Thyroid gland (tissue), 4 donors: ENCODE data around the gene MRTFB. TPM values are rescaled to one million over a fixed set of nuclear protein-coding genes. Genes with fewer than 3 reads are reported as not detected.

Experiments
- DNase-seq, 2 donors: peaks; one replicate each; pipeline ENCODE4 v3.0.0-alpha.2; 2019
- H3K27ac ChIP-seq, 3 donors: fragments of 200-600 bp; sonication (generic); 1 replicate in 2 of 3; 2 replicates in 1 of 3; pipeline ENCODE4 v1.5.1; 2016 to 2019; ENCODE audit warnings: mild to moderate bottlenecking in 1 of 3, moderate library complexity in 1 of 3
- H3K27me3 ChIP-seq: fragments of 200-600 bp; sonication (generic); one replicate; pipeline ENCODE4 v1.5.1; 2019
- H3K36me3 ChIP-seq, 2 donors: fragments of 200-600 bp; sonication (generic); one replicate each; pipeline ENCODE4 v1.5.1; 2016 to 2019
- H3K4me1 ChIP-seq, 2 donors: fragments of 200-600 bp; sonication (generic); one replicate each; pipeline ENCODE4 v1.5.1; 2017 to 2019
- H3K4me3 ChIP-seq, 3 donors: fragments of 200-600 bp; sonication (generic); replicated peaks in 1 of 3; 1 replicate in 2 of 3; 2 replicates in 1 of 3; pipeline ENCODE4 v1.5.1; 2016; ENCODE audit warnings: mild to moderate bottlenecking in 1 of 3
- H3K9me3 ChIP-seq: fragments of 200-600 bp; sonication (generic); one replicate; pipeline ENCODE4 v1.5.1; 2017
- POLR2A ChIP-seq, 2 donors: fragments of 450-650 bp; IDR thresholded peaks; one replicate each; pipeline ENCODE4 v1.6.1; 2017; ENCODE audit warnings: antibody characterized with exemption in 2 of 2, mild to moderate bottlenecking in 2 of 2, moderate library complexity in 1 of 2
- WGBS, 2 donors: methylation state at CpG; one replicate each; pipeline ENCODE4 v1.1.5; 2017; 5-methylcytosine and 5-hydroxymethylcytosine counted together
- intact Hi-C: fragments of 100-400 bp; cut with DNase I; formaldehyde crosslinking; loops from one replicate; pipeline ENCODE4 v1.15.1; 2023
- total RNA-seq, 4 donors: library from RNA; depleted of rRNA; stranded (reverse); fragments of >200 nt; gene quantifications; one replicate each; pipeline ENCODE4 v1.2.3, GENCODE V29; 2016
- TF ChIP-seq, protein P1 (sequence below), 6 experiments: fragments of 200-600 bp in 3 of 6; fragments of 450-650 bp in 3 of 6; sonication (generic) in 3 of 6; IDR thresholded peaks; one replicate each; pipeline ENCODE4 v1.5.1; 2016 to 2019; ENCODE audit warnings: antibody characterized with exemption in 6 of 6, mild to moderate bottlenecking in 2 of 6, inconsistent platforms in 1 of 6, moderate library complexity in 1 of 6

Gene MRTFB
- total RNA-seq, 4 donors from 2014 or later, result 51.2 to 131 (median 74.0) TPM

- DNase-seq, result peak in 1 of 2 donors; percentile 67
- 1% methylated on average over 17 to 23 of the region's 23 CpGs for WGBS, 2 donors
- Histone ChIP-seq H3K36me3 (no peaks in the 10 kb centered on the region), H3K4me3 (peak overlapping the region; percentile 42 to 69 (median 56)), H3K9me3 (no peaks in the 10 kb centered on the region), H3K27me3 (no peaks in the 10 kb centered on the region), H3K4me1 (no peaks in the 10 kb centered on the region), H3K27ac (peak overlapping the region; percentile 5 to 80 (median 73))
- intact Hi-C loops, result loop anchor here (5.0 kb wide), 1 partner anchor 363 kb away; the partner anchor contains the start of gene ERCC4
- TF ChIP-seq, protein P1, sequence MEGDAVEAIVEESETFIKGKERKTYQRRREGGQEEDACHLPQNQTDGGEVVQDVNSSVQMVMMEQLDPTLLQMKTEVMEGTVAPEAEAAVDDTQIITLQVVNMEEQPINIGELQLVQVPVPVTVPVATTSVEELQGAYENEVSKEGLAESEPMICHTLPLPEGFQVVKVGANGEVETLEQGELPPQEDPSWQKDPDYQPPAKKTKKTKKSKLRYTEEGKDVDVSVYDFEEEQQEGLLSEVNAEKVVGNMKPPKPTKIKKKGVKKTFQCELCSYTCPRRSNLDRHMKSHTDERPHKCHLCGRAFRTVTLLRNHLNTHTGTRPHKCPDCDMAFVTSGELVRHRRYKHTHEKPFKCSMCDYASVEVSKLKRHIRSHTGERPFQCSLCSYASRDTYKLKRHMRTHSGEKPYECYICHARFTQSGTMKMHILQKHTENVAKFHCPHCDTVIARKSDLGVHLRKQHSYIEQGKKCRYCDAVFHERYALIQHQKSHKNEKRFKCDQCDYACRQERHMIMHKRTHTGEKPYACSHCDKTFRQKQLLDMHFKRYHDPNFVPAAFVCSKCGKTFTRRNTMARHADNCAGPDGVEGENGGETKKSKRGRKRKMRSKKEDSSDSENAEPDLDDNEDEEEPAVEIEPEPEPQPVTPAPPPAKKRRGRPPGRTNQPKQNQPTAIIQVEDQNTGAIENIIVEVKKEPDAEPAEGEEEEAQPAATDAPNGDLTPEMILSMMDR (IDR thresholded peaks at IDR 0.05), result peak in 3 of 6 experiments; percentile 16 to 29 (median 26)
- TF ChIP-seq POLR2A (IDR thresholded peaks at IDR 0.05), result no peak
Observed at GRCh38 chr16:14284930-14285512, 213.9 kb downstream of the MRTFB start.

GRCh38 chr16:14285513-14286367, 214.6 kb downstream of the MRTFB start:
- Histone ChIP-seq H3K27ac (peak overlapping the region; percentile 5 to 80 (median 73)), H3K27me3 (no peaks in the 10 kb centered on the region), H3K4me1 (no peaks in the 10 kb centered on the region), H3K36me3 (no peaks in the 10 kb centered on the region), H3K9me3 (no peaks in the 10 kb centered on the region), H3K4me3 (peak overlapping the region; percentile 42 to 69 (median 56))
- peak; percentile 89 to 91 for DNase-seq
- intact Hi-C loops, result no loop called here
- WGBS, 2 donors, result 1 to 3% methylated on average over 10 to 27 of the region's 72 CpGs
- peak in 1 of 2 donors; percentile 38 for TF ChIP-seq POLR2A (IDR thresholded peaks at IDR 0.05)
- TF ChIP-seq, protein P1 (IDR thresholded peaks at IDR 0.05), result no peak

DNA sequence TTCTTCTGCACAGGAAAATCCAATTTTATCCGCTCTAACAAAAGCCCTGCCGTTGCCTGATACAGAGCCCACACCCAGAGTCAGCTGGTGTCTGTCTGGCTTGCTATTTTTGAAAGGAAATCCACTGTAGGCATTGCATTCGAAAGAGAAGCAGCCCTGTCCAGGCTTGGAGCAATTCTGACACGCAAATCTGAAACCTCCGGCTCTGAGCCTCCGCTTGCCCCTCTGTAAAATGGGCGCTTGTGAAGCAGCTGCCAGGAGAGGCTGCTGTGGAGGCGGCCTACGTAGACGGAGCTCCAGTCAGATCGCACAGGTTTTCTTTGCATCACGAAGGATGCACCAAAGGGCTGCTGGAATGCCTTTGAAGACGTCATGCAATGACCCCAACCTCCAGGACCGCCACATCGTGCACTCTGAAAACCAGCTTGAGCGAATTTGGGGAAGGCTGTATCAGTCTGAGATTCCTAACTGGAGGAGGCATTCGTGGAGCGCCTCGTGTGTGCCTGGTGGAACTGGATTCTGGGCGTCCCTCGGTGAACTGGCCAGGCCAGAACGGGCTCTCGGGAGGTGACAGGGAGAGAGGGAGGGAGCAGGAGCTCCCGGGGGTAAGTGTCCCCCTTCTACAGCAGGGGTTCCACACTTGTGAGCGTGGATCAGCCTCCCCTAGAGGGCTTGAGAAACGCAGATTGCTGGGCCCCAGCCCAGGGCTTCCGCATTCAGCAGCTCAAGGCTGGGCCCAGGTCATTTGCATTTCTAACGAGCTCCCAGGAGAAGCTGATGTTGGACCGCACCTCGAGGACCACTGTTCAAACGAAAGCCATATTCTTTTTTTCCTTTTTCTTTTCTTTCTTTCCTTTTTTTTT, 215.5 kb downstream of the MRTFB start:
- H3K4me1 ChIP-seq, result no peaks in the 10 kb centered on the region
- H3K36me3 ChIP-seq, result no peaks in the 10 kb centered on the region
- no peaks in the 10 kb centered on the region for H3K27me3 ChIP-seq
- TF ChIP-seq, protein P1 (IDR thresholded peaks at IDR 0.05), result no peak
- TF ChIP-seq POLR2A (IDR thresholded peaks at IDR 0.05), result no peak
- peak in 1 of 2 donors; percentile 20 for DNase-seq
- peak overlapping the region in 1 of 3 donors; percentile 56 for H3K4me3 ChIP-seq
- H3K27ac ChIP-seq, result peak overlapping the region in 2 of 3 donors; percentile 50 to 73
- intact Hi-C loops, result no loop called here
- no peaks in the 10 kb centered on the region for H3K9me3 ChIP-seq
- 37 to 40% methylated on average over 19 to 31 of the region's 31 CpGs for WGBS, 2 donors

GRCh38 chr16:14289692-14290340, 218.7 kb downstream of the MRTFB start:
- TF ChIP-seq, protein P1 (IDR thresholded peaks at IDR 0.05), result peak in 4 of 6 experiments; percentile 6 to 36 (median 24)
- no peak for TF ChIP-seq POLR2A (IDR thresholded peaks at IDR 0.05)
- no peak for DNase-seq
- no peaks in the 10 kb centered on the region for H3K9me3 ChIP-seq
- H3K27ac ChIP-seq, result no peak overlapping the region
- no peaks in the 10 kb centered on the region for H3K27me3 ChIP-seq
- intact Hi-C loops, result no loop called here
- H3K4me3 ChIP-seq, result no peak overlapping the region
- H3K36me3 ChIP-seq, result no peaks in the 10 kb centered on the region
- H3K4me1 ChIP-seq, result no peaks in the 10 kb centered on the region
- WGBS, 2 donors, result 45 to 48% methylated on average over 9 of the region's 9 CpGs
